GM19099 (cell line): ENCODE data around the gene EIF4EBP3.

Experiments
- POLR2A ChIP-seq: IDR thresholded peaks from 3 replicates; pipeline ENCODE4 v1.6.1; 2011; ENCODE audit warnings: low read depth; ENCODE audit not compliant: insufficient read length; ENCODE audit errors: extremely low read depth

EIF4EBP3 gene

DNA sequence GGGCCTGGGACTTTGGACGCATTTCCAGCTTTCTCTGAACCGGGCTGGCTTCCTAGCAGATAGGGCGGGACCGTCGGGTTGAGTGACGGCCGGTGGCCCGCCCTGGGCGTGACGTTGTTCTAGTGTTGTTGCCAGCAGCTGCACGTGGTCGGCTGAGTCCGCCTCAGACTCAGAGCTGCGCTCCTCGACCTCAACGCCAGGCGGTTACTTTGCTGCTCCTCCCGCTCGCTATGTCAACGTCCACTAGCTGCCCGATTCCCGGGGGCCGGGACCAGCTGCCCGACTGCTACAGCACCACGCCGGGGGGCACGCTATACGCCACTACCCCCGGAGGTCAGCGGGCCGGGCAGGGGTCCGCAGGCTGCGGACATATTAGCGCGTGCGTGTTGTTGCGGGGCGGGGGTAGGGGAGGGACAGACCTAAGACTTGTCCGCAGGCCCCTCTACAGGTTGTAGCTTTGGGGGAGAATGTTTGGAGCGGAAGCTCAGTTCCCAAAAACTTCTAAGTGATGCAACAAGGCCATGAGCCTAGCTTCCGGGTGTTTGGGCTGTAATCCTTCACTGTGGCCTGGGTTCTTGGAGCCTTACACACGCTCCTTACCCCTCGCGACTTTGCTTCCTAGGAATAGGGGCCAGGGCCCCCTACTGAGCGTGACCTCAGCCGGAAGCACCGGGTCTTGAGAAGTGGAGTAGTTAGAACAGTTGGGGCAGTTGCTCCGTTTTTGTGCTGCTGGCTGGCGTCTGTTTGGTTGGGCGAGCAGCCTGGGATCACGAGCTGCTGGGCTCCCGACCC, at the start of gene EIF4EBP3:
Gene EIF4EBP3, plus strand, starts transcription at position 155 of the 792 bp plus-strand sequence. Its CDS starts 76 bp downstream, at position 231.
- TF ChIP-seq POLR2A = peak; percentile 31

- no peak for TF ChIP-seq POLR2A
Observed at GRCh38 chr5:140497897-140498296, 49.6 kb upstream of the EIF4EBP3 start.

DNA sequence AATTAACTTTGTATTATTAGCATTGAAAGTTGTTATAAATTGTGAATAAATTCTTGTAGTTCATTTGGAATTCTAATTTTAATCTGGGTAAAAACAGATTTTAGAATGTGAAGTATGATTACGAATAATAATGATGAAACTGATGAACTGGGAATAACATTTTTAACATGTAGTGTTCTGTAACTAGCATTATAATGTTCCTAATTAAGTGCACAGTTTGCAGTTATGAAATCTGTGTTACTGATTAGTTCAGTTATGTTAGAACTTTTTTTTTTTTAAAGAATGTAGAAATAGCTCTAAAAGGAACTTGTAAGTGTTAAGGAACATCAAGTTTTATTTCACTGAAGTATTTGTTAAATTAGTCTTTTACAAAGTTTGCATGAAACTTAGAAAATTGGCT, 48.9 kb upstream of the EIF4EBP3 start:
- TF ChIP-seq POLR2A = no peak

DNA sequence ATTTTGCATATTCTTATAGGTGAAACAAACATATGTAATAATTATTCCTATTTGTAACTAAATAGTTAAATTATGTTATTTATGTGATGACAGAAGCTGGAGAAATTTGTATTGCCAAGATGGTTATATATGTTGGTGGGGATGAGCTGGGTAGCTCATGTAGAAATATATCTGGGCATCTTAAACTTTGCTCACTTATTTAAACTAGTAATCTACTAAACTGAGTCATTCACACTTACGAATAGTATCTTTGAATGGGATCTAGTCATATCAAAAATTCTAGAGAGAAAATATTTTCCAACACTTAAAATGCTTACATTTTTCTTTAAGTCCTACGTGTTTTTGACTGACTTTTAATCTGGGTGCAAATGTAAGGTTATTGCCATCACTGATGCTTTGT, 44.6 kb upstream of the EIF4EBP3 start:
- no peak for TF ChIP-seq POLR2A

DNA sequence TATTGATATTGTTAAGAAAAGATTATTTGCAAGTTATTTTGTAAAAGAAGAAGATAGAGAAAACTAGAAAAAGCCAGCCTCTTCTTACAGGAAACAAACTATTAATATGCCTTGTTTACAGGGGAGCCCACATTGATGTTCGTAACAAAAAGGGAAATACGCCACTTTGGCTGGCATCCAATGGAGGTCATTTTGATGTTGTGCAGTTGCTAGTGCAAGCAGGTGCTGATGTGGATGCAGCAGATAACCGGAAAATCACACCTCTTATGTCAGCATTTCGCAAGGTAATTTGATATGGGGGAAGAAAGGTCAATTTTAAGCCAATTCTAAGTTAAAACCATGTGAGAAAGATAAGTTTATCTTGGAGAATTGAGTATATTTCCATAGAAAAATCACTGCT, 37.6 kb upstream of the EIF4EBP3 start:
- no peak for TF ChIP-seq POLR2A

DNA sequence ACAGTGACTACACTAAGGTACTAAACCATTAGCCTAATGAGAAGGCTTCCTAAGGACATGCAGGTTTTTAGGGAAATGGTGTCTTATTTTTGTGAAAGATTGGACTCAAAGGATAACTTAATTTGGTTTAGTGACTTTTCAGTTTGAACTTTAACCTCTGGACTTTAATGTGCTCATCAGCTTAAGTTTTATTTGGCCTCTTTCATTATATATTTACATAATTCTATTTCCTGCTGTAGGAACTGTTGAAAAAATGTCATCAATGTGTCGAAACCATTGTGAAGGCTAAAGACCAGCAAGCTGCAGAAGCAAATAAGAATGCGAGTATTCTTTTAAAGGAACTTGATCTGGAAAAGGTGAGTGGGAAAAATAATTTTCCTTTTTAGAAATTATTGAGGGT, 34.3 kb upstream of the EIF4EBP3 start:
- no peak for TF ChIP-seq POLR2A

GRCh38 chr5:140524003-140524402, 23.5 kb upstream of the EIF4EBP3 start:
- no peak for TF ChIP-seq POLR2A

- no peak for TF ChIP-seq POLR2A
Observed at GRCh38 chr5:140540227-140540626, 7.2 kb upstream of the EIF4EBP3 start.

- no peak for TF ChIP-seq POLR2A
Observed at GRCh38 chr5:140542972-140543371, 4.5 kb upstream of the EIF4EBP3 start.

GRCh38 chr5:140544986-140545385, 2.5 kb upstream of the EIF4EBP3 start:
- no peak for TF ChIP-seq POLR2A

DNA sequence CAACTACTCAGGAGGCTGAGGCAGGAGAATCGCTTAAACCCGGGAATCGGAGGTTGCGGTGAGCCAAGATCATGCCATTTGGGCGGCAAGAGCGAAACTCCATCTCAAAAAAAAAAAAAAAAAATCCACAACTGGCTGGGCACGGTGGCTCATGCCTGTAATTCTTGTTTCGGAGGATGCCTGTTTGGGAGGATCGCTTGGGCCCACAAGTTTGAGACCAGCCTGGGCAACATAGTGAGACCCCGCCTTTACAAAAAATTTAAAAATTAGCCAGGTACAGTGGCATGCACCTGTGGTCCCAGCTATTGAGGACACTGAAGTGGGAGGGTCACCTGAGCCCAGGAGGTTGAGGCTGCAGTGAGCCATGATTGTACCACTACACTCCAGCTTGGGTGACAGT, 1.9 kb upstream of the EIF4EBP3 start:
- TF ChIP-seq POLR2A = no peak

GRCh38 chr5:140546851-140547507, 483 bp upstream of the EIF4EBP3 start:
- TF ChIP-seq POLR2A = no peak

DNA sequence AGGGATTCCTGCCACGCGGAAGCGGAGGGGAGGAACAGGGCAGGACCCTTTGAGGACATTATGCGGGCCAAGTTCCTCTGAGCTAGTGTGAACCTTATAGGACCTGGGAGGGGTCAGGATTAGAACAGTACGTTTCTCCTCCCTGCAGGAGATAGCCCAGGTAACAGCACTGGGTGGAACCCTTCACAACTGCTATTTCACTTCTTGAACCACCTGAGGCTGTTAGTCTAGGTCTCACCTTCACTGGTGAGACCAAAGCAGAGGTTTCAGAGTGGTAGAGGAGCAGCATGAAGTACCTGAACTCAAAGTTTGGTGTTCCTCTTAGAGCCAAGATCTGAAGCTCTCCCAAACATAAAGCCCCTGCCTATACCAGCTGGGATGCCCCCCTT, 832 bp downstream of the EIF4EBP3 start:
- peak; percentile 15 for TF ChIP-seq POLR2A

DNA sequence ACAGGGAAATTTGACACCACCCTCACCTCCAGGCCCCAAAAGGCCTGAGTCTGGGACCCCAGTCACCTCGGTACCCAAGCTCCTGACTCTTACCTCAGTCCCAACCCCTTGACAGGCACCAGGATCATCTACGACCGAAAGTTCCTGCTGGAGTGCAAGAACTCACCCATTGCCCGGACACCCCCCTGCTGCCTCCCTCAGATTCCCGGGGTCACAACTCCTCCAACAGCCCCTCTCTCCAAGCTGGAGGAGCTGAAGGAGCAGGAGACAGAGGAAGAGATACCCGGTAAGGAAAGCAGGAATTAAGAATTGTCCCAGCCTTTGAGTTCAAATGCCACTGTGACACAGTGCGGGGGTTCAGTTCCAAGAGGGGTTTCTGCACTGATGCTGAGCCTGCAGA, 1.3 kb downstream of the EIF4EBP3 start:
- TF ChIP-seq POLR2A = no peak

GRCh38 chr5:140549237-140550144, 2.0 kb downstream of the EIF4EBP3 start:
- peak; percentile 31 for TF ChIP-seq POLR2A
